Body of pancreas (tissue), 4 donors: ENCODE results near the gene MIOX. TPM values are rescaled to one million over a fixed set of nuclear protein-coding genes. Genes with fewer than 3 reads are reported as not detected.

Source experiments
- ATAC-seq: fragments of 150-250 bp; one replicate; pipeline ENCODE4 v1.9.1; 2016
- DNase-seq, 4 donors: peaks; one replicate each; pipeline ENCODE4 v3.0.0-alpha.2; 2019
- H3K27ac ChIP-seq, 4 donors: fragments of 200-600 bp; sonication (generic); 1 replicate in 3 of 4; 2 replicates in 1 of 4; pipeline versions ENCODE4 v1.5.1 to v1.6.1; 2016 to 2019; ENCODE audit warnings: mild to moderate bottlenecking in 1 of 4, mixed read lengths in 1 of 4, moderate library complexity in 1 of 4
- H3K27me3 ChIP-seq, 2 donors: fragments of 200-600 bp; sonication (generic); one replicate each; pipeline ENCODE4 v1.6.0; 2016; ENCODE audit warnings: mild to moderate bottlenecking in 1 of 2
- H3K36me3 ChIP-seq, 2 donors: fragments of 200-600 bp; sonication (generic); replicated peaks in 1 of 2; 2 replicates each; pipeline ENCODE4 v1.5.1; 2016; ENCODE audit warnings: low read depth in 2 of 2; ENCODE audit not compliant: insufficient read depth in 1 of 2
- H3K4me1 ChIP-seq: fragments of 200-600 bp; sonication (generic); one replicate; pipeline ENCODE4 v1.6.0; 2016
- H3K4me3 ChIP-seq, 2 donors: fragments of 200-600 bp; sonication (generic); 1 replicate in 1 of 2; 2 replicates in 1 of 2; pipeline ENCODE4 v1.5.1; 2016 to 2019
- H3K9me3 ChIP-seq, 3 donors: fragments of 200-600 bp; sonication (generic); 1 replicate in 2 of 3; 2 replicates in 1 of 3; pipeline ENCODE4 v1.5.1; 2016
- POLR2A ChIP-seq, 3 donors: fragments of 450-650 bp; IDR thresholded peaks; one replicate each; pipeline ENCODE4 v1.6.1; 2016; ENCODE audit warnings: antibody characterized with exemption in 3 of 3, mild to moderate bottlenecking in 2 of 3
- WGBS, 2 donors: methylation state at CpG; one replicate each; pipeline ENCODE4 v1.1.5; 2017; 5-methylcytosine and 5-hydroxymethylcytosine counted together
- intact Hi-C: fragments of 100-400 bp; cut with DNase I; formaldehyde crosslinking; loops from one replicate; pipeline ENCODE4 v1.15.1; 2023
- total RNA-seq, 2 donors: library from RNA; depleted of rRNA; stranded (reverse); fragments of >200 nt; gene quantifications; one replicate each; pipeline ENCODE4 v1.1.0, GENCODE V29; 2016
- TF ChIP-seq, protein P1 (sequence below), 7 experiments: fragments of 450-650 bp in 4 of 7; fragments of 200-600 bp in 3 of 7; sonication (generic) in 3 of 7; IDR thresholded peaks; one replicate each; pipeline ENCODE4 v1.5.1; 2016 to 2019; ENCODE audit warnings: antibody characterized with exemption in 7 of 7

Gene MIOX
- total RNA-seq, 2 donors from 2014 or later, result not detected

DNA sequence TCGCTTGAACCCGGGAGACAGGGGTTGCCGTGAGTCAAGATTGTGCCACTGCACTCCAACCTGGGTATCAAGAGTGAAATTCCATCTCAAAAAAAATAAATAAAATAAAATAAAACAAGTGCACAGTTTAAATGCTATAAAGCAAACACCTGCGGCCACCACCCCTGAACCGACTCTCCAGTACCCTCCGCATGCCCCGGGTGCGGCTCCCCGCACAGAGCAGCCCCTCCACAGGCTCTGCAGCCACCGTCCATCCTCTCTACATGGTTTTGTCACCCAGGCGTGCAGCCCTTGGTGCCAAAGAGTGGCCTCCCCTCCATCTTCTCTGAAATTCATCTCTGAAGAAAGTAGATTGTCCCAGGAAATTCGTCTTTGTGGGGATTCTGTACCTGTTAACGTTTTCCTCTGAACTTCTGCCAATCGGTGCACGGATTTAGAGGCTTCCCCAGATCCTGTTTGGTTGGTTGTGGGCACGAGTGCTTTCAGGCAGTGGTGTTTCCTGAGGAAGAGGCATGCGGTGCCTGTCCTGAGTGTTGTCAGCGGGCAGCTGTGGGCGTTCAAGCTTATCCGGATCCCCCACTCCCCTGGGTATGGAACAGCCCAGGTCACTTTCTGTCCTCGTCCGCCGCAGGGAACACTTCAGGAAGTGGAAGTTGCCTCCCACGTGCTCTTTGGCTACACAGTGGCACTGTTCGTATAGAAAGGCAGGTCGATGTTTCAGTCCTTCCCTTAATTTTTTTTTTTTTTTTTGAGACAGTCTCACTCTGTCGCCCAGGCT lies 4.1 kb downstream of the MIOX start:
- TF ChIP-seq, protein P1, sequence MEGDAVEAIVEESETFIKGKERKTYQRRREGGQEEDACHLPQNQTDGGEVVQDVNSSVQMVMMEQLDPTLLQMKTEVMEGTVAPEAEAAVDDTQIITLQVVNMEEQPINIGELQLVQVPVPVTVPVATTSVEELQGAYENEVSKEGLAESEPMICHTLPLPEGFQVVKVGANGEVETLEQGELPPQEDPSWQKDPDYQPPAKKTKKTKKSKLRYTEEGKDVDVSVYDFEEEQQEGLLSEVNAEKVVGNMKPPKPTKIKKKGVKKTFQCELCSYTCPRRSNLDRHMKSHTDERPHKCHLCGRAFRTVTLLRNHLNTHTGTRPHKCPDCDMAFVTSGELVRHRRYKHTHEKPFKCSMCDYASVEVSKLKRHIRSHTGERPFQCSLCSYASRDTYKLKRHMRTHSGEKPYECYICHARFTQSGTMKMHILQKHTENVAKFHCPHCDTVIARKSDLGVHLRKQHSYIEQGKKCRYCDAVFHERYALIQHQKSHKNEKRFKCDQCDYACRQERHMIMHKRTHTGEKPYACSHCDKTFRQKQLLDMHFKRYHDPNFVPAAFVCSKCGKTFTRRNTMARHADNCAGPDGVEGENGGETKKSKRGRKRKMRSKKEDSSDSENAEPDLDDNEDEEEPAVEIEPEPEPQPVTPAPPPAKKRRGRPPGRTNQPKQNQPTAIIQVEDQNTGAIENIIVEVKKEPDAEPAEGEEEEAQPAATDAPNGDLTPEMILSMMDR (IDR thresholded peaks at IDR 0.05), result no peak
- no peak for TF ChIP-seq POLR2A (IDR thresholded peaks at IDR 0.05)
- Histone ChIP-seq H3K9me3 (no peaks in the 10 kb centered on the region), H3K27ac (no peak overlapping the region), H3K36me3 (no peaks in the 10 kb centered on the region), H3K27me3 (no peaks in the 10 kb centered on the region), H3K4me1 (peaks cover 8% of the 10 kb centered on the region), H3K4me3 (no peak overlapping the region)
- DNase-seq, result no peak
- intact Hi-C loops, result no loop called here
- 65 to 80% methylated on average over 27 of the region's 27 CpGs for WGBS, 2 donors
- no peak for ATAC-seq

DNA sequence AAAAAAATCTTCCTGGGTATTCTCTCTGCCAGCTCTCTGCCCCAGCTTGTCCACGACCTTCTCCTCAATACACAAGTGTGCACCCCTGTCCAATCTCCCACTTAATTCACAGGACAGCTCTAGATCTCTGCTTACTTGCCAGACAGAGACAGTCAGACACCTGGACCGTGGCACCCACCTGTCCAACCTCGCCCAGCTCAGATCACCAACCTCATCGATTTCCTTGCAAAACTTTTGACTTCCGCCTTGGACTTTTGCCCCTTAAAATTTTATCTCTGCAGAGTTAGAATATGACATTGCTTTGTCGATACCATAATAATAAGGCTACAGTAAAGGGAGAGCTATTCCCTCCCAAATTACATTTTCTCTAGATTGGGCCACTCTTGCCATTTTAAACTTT lies 10.4 kb downstream of the MIOX start:
- no peak for DNase-seq
- 49 to 64% methylated on average over 6 of the region's 6 CpGs for WGBS, 2 donors
- Histone ChIP-seq H3K4me3 (no peak overlapping the region), H3K27me3 (no peaks in the 10 kb centered on the region), H3K9me3 (no peaks in the 10 kb centered on the region), H3K36me3 (no peaks in the 10 kb centered on the region), H3K4me1 (peaks cover 11% of the 10 kb centered on the region), H3K27ac (no peak overlapping the region)
- no peak for ATAC-seq
- intact Hi-C loops, result no loop called here
- TF ChIP-seq, protein P1 (IDR thresholded peaks at IDR 0.05), result no peak
- TF ChIP-seq POLR2A (IDR thresholded peaks at IDR 0.05), result no peak

DNA sequence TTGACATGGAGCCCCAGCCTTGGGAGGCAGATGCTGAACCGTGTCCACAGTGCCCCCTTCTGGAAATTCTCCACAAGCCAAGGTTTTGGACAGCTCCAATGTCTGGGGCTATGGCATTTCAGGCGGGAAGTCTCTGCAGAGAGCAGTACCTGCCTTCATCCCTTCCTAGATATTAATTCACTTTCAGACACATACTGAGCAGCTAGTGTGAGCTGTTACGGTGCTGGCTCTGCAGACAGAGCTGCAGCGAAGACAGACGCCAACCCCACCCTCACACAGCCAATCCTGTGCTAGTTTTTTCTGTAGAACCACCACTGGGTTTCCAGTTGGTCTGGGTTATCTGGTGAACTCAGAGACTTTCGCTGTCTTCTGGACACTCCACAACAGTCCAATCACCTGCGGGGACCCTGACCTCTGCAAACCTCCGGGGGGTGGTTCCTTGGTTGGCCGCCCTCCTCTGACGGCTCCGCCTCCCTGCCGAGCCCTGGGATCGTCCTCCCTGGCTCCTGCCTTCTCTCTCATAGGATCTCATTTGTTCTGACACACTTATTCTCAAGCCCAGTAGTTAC lies 11.7 kb downstream of the MIOX start:
- WGBS, 2 donors, result 7% methylated on average over 13 of the region's 13 CpGs
- H3K27ac ChIP-seq, result peak overlapping the region in 3 of 4 donors; percentile 16 to 52 (median 29)
- DNase-seq (peak; percentile 85 to 87 (median 86)), ATAC-seq (peak; percentile 94)
- H3K36me3 ChIP-seq, result peaks cover 0 to 2% of the 10 kb centered on the region in 2 donors
- intact Hi-C loops, result no loop called here
- H3K9me3 ChIP-seq, result no peaks in the 10 kb centered on the region
- TF ChIP-seq, protein P1 (IDR thresholded peaks at IDR 0.05), result peak; percentile 54 to 83 (median 78)
- TF ChIP-seq POLR2A (IDR thresholded peaks at IDR 0.05), result no peak
- peaks cover 11% of the 10 kb centered on the region for H3K4me1 ChIP-seq
- H3K4me3 ChIP-seq, result no peak overlapping the region
- H3K27me3 ChIP-seq, result no peaks in the 10 kb centered on the region

DNA sequence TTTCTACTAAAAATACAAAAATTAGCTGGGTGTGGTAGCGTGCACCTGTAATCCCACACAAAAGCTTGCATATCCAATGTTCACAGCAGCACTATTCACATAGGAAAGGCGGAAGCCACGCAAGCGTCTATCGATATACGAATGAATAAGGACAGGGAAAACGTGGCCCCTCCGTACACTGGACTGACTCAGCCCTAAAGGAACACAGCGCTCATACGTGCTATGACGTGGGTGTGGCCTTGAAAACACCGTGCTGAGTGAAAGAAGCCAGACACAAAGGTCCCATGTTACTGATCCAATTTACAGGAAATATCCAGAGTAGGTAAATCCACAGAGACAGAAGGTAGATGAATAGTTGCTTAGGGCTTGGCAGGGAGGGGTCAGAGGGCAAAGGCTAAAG lies 13.8 kb downstream of the MIOX start:
- no peak for TF ChIP-seq POLR2A (IDR thresholded peaks at IDR 0.05)
- TF ChIP-seq, protein P1 (IDR thresholded peaks at IDR 0.05), result no peak
- Histone ChIP-seq H3K4me1 (peaks cover 22% of the 10 kb centered on the region), H3K36me3 (peaks cover 0 to 2% of the 10 kb centered on the region in 2 donors), H3K4me3 (no peak overlapping the region), H3K9me3 (no peaks in the 10 kb centered on the region), H3K27ac (no peak overlapping the region), H3K27me3 (no peaks in the 10 kb centered on the region)
- intact Hi-C loops, result loop anchor here (5.0 to 10.0 kb wide), 2 partner anchors 33 to 256 kb away; partner anchors contain the start of gene TUBGCP6
- 81 to 87% methylated on average over 12 of the region's 12 CpGs for WGBS, 2 donors
- DNase-seq, result no peak
- ATAC-seq, result no peak
